DND-41 (cell line): ENCODE data around the gene APEH.

Experiments used
- CTCF ChIP-seq: IDR thresholded peaks from 2 replicates; pipeline ENCODE4 v1.5.1; 2012; ENCODE audit warnings: borderline replicate concordance, low read length, moderate library complexity, mild to moderate bottlenecking; ENCODE audit not compliant: poor library complexity, severe bottlenecking; ENCODE audit errors: extremely low read depth
- EZH2 ChIP-seq: IDR thresholded peaks from 3 replicates; pipeline ENCODE4 v1.6.1; 2012; ENCODE audit warnings: borderline replicate concordance, low read depth, mild to moderate bottlenecking, moderate library complexity, low read length, inconsistent platforms; ENCODE audit not compliant: severe bottlenecking

- TF ChIP-seq CTCF = no peak
- TF ChIP-seq EZH2 = no peak
These were observed 47.4 kb downstream of the APEH start for GRCh38 chr3:49721596-49721895.
